ENCODE measurements around the gene MACROD1.
A peak's percentile ranks its signal among the peaks of the same experiment; 100 is the strongest.

The MACROD1 gene

DNA sequence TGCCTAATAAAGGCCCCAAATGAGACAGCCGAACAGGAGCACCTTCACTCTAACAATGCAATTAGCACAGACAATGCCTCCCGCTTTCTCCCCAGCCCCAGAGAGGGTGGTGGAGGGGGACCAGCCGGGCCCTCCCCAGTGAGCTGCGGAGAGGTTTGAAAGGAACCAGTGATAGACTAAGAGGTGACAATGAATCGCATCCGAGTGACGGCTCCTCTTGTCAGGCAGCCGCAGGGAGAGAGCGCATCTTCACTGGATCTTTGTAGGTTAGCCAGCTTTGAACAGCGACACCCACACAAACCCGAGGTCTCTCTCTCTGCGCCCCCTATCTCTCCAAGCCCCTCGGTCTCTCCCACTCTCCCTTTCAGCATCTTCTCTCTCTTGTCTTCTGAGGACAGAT lies 102.1 kb downstream of the MACROD1 start:
- H3K4me1 Mint-ChIP-seq: peaks cover 53% of the 10 kb centered on the region
- no peak for TF ChIP-seq CTCF (IDR thresholded peaks at IDR 0.05)
- H3K4me3 Mint-ChIP-seq: no peak overlapping the region
- no peaks in the 10 kb centered on the region for H3K36me3 Mint-ChIP-seq (ENCODE audit: low read depth)
- H3K27ac Mint-ChIP-seq: no peak overlapping the region
- no peaks in the 10 kb centered on the region for H3K9me3 Mint-ChIP-seq
- H3K27me3 Mint-ChIP-seq (ENCODE audit: low read depth, poor library complexity): peaks cover 48% of the 10 kb centered on the region
- no peak for DNase-seq

GRCh38 chr11:64062185-64063039 lies 103.5 kb downstream of the MACROD1 start:
- H3K27me3 Mint-ChIP-seq (ENCODE audit: low read depth, poor library complexity): peaks cover 45% of the 10 kb centered on the region
- no peak overlapping the region for H3K27ac Mint-ChIP-seq
- no peak for DNase-seq
- H3K4me3 Mint-ChIP-seq: peak overlapping the region; percentile 50
- no peak for TF ChIP-seq CTCF (IDR thresholded peaks at IDR 0.05)
- no peaks in the 10 kb centered on the region for H3K9me3 Mint-ChIP-seq
- no peaks in the 10 kb centered on the region for H3K36me3 Mint-ChIP-seq (ENCODE audit: low read depth)
- H3K4me1 Mint-ChIP-seq: peaks cover 41% of the 10 kb centered on the region

DNA sequence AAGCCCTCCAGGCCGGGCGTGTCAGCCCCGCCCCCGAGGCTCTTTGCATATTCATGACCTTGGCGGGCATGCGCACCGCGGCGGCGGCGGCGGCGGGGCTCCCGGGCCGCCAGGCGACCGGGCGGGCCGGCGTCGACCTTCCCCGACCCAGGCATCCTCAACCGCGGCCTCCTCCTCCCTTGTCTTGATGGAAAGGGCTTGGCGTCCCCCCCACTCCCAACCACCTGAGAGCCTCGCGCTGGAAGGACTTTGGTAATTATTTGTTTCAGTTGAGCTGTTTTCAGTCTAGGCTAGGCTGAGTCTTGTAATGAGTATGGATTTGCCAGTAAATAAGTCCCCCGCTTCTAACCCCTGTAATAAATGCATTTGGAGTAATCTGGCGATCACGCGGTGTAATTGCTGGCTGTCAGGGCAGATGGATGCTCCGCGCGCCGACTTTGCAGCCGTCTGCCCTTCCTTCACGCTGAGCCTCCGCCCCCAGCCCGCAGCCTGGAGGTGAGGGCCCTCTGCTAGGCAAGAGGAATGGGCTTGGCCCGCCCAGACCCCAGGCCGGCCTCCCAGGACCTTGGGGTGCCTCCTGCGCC lies 105.0 kb downstream of the MACROD1 start:
- Mint-ChIP-seq H3K27ac (no peak overlapping the region), H3K4me3 (peak overlapping the region; percentile 75), H3K4me1 (peaks cover 31% of the 10 kb centered on the region), H3K27me3 (ENCODE audit: low read depth, poor library complexity) (peaks cover 42% of the 10 kb centered on the region), H3K9me3 (no peaks in the 10 kb centered on the region), H3K36me3 (ENCODE audit: low read depth) (no peaks in the 10 kb centered on the region)
- TF ChIP-seq CTCF (IDR thresholded peaks at IDR 0.05): no peak
- peak; percentile 89 for DNase-seq

DNA sequence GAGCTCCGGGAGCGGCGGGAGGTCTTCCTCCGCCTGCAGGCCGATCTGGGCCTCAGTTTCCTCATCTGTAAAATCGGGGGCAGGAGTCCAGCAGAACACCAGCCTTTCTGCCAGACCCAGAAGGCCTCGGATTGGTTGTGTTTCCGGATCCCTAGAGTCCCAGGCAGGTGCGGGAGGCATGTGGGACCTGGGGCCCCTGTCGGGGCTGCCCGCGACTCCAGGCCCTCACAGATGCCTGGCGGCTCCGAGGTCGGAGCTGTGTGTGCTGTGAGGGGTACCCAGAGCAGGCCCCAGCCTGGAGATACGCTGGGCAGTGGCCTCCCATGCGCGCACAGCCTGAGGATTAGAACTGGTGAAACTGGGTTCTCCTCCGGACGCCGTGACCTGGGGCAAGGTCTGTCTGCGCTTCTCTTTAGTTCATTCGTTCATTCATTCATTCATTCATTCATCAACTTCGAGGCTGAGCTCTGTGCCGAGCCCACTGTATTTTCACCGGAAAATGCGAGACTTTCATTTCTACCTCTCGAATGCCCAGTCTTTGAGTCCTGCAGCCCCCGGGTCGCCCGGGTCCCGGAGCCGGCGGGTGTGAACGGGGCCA lies 105.6 kb downstream of the MACROD1 start:
- no peak for DNase-seq
- Mint-ChIP-seq H3K27me3 (ENCODE audit: low read depth, poor library complexity) (peaks cover 42% of the 10 kb centered on the region), H3K4me1 (peaks cover 35% of the 10 kb centered on the region), H3K4me3 (peak overlapping the region; percentile 69), H3K27ac (no peak overlapping the region), H3K36me3 (ENCODE audit: low read depth) (no peaks in the 10 kb centered on the region), H3K9me3 (no peaks in the 10 kb centered on the region)
- no peak for TF ChIP-seq CTCF (IDR thresholded peaks at IDR 0.05)

- DNase-seq: peak; percentile 60
- H3K4me3 Mint-ChIP-seq: no peak overlapping the region
- H3K36me3 Mint-ChIP-seq (ENCODE audit: low read depth): no peaks in the 10 kb centered on the region
- no peak for TF ChIP-seq CTCF (IDR thresholded peaks at IDR 0.05)
- peaks cover 46% of the 10 kb centered on the region for H3K27me3 Mint-ChIP-seq (ENCODE audit: low read depth, poor library complexity)
- H3K9me3 Mint-ChIP-seq: no peaks in the 10 kb centered on the region
- H3K4me1 Mint-ChIP-seq: peaks cover 38% of the 10 kb centered on the region
- H3K27ac Mint-ChIP-seq: no peak overlapping the region
Measured at GRCh38 chr11:64059339-64060140, 106.4 kb downstream of the MACROD1 start.

All from nephron progenitor cell (in vitro differentiated cells).